Astrocyte of the hippocampus (primary cell): ENCODE measurements around the gene KLHL28.
"Not testable (repeated sequence)": the region's sequence is repeated elsewhere in the genome, so short reads cannot be mapped to it uniquely, and the experiment has no call there.

ENCODE experiments used
- DNase-seq: peaks from one replicate; pipeline ENCODE4 v3.0.0; 2011; ENCODE audit warnings: low read depth, low spot score

KLHL28 gene

DNA sequence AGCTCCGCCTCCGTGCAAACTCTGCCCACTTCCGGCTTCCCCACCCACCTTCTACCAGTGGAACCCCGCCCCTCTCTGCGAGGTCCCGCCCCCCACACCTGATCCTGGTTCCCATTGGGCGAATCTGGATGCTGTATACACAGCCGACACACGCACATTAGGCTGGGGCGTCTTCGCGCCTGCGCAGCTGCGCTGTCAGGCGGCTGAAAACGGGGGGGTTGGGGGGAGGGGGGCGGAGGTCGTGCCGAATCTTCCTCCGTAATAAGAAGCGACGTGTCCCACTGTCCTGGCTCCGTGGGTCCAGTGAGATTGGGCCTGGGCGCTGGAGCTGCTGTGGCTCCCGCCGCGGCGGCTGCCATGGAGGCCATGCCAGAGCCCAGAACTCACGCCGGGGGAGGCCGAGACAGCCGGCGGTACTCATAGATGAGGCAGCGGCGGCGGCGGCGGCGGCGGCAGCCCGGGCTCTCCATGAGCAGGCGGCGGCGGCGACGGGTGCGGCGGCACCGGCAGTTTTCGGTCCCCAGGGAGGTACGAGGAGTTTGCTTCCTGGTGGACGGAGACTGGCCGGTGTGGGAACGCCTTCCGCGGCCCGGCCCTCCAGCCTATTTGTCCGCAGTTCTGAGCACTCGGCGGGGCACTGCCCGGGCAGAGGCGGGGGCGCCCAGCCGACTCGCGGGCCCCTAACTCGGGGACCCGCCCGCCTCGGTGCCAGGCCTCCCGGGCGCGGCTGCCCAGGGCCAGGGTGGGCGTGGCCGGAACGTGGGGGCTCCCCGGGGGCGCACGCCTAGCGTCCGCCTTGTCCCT is 64.5 kb downstream of the KLHL28 start:
- peak; percentile 98 for DNase-seq

DNA sequence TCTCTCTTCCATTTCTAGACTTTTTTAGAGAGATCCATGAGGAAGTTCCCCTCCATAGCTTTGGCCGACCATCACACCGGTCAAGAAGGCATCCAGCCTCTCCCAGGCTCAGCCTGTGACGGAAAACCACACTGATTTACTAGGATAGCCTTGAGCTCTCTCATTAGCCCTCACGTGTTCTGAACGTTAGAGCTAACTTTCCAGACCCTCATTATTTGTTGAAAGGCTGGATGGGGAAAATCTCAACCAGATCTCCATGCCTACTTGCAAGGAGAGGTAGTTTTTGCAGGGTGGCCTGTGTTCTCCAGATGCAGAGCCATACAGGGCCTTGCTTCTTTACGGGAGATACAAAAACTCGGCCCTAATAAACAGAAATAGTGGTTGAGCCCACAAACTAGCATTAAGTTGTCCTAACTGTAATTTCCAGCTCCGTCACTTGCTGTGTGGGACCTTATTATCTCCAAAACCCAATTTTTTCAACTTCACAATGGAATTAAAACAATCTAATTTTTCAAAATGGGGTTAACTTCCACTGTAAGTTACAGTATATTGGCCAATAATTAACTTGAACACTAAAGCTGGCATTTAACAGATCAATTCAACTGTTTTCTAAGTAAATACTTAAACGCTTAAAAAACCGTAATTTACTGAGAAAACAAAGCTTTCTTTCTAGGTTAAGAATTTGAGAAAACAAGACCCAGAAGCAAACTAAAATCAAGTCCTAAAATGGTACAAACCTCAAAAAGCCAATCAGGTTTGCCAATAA is 65.3 kb downstream of the KLHL28 start:
- no peak for DNase-seq

DNA sequence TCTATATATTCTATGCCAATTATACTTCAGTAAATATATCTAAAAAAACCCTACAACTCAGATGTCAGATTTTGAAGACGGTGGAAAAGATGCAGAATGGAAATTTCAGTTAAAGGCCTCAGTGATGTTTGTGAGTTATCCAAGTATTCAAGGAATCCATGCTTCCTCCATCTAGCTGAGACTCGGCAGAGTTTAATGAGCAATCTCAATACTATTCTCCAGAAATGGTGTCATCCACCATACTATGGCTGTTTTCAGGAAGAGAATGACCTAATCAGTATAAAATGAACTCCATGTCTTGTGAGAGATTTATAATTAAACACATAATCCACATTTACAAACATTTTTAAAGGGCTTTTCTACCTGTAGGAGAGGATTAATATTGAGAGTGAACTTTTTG is 66.0 kb downstream of the KLHL28 start:
- DNase-seq, result peak; percentile 60

DNA sequence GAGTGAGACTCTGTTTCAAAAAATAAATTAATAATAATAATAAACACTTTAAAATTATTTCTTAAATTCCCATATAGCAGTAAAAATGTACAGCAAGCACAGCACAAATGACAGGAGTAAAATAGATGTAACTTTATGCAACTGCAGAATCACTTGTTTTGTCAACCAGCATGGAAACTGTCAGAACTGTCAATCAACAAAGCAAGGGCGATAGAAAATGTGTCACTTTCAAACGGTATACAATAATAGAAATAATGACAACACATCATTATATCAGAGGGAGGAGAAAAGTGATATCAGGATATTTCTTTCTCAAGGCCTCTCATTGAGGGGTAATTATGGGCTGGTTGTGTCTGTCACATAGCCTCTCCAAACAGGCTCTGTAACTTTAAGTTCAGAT is 68.2 kb downstream of the KLHL28 start:
- DNase-seq, result no peak

DNA sequence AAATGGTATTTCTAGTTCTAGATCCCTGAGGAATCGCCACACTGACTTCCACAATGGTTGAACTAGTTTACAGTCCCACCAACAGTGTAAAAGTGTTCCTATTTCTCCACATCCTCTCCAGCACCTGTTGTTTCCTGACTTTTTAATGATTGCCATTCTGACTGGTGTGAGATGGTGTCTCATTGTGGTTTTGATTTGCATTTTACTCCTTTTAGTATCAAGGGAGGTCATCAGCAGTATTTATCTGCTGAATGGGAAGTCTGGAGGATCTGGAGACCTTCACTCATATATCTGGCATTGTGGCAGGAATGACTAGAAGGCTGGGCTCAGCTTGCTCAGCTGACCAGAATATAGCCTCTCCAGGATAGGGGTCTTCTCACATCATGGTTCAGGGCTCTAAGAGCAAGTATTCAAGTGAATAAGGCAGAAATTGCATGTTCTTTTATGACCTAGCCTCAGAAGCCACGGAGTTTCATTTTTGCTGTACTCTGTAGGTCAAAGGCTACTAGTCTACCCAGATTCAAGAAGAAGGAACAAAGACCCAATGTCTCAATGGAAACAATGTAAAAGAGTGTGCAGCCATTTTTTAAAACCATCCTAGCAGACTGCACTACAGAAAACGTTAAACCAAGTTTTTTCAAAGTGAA is 69.9 kb downstream of the KLHL28 start:
- not testable (repeated sequence) for DNase-seq

DNA sequence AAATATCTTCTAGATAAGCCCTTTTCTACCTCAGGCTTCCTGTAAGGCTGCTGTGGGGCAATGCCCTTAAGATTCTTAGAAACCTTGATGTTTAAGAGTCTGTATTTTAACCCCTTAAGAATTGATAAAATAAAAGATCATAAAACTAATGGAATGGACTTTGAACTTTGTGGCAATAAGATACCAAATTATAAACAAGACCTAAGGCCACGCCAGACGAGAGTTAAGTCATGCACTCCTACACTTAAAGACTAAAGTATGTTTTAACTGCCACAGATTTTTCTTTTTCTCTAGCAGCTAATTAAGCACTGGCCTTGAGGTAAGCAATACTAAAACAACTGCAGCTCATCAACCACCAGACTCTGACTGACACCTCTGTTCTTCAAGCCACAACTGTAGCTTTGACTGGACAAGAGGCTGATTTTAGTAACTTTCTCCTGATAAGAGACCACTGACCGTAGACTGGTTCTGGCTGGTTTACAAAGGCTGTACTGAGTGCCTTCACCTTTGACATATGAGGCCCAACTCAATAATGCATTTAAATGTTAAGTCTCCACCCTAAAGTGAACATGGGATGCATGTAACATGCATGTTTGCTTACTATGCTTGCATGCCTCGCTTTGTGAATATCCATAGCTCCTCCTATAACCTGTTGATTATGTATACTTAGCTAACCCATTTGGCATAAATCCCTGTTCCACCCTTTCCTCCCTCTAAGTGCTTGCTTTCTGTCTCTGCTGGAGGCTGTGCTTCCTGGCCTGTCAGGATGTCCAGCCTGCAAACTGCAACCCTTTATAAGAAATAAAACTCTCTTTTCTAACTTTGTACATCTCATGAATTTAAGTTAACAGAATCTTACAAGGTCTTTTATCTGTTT is 71.9 kb downstream of the KLHL28 start:
- DNase-seq, result no peak

DNA sequence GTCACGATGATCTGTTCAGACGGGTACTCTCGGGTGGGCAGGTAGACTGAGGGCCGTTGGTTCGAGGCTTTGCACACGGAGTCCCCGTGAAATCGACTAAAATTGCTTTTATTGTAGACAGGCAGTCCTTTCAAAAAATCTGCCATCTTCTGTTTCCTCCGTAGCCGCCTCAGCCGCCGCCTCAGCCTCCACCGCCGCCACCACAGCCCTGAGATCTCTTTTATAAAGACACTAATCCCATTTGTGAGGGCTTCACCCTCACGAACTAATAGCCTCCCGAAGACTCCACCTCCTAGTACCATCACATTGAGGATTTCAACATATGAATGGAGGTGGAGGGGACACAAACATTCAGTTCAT is 74.2 kb downstream of the KLHL28 start:
- no peak for DNase-seq

DNA sequence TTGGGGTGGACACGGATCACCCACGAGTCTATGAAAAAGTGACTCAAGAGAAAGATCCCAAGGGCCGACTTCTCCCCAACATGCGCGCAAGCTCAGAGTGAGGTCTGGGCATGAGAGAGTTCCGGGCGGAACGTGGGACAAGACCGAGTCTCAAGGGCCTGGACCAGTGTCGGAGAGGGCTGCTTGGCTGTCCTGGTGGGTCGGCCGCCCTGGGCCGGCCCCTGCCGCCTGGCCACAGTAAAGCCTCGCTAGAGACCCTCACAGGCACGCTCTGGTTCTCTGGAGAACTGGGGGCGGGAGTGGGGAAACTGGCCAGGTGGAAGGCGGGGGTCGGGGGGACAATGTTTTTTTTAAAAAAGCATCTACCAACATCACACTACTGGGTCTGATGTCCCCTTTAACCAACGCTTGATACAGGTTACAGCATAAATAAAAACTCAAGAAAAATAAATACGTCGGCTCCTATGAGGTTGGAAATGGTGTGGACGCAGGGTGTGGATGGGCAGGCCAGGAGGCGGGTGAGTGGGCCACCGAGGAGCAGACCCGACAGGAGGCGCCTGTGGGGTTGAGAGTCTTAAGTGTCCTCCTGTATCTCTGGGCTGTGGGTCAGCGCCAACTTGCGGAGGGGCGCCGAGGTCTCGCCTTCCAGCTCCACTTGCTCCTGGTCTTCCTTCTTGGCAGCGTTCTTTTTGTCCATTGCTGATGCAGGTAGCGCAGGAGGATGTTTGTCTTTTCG is 74.7 kb downstream of the KLHL28 start:
- no peak for DNase-seq

DNA sequence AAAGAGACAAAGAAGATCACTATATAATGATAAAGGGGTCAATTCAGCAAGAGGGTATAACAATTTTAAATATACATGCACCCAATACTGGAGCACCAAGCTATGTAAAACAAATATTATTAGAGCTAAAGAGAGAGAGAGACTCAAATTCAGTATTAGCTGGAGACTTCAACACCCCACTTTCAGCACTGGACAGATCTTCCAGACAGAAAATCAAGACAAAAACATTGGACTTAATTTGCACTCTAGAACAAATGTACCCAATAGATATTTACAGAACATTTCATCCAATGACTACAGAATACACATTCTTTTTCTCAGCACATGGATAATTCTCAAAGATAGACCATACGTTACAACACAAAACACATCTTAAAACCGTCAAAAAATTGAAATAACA is 81.0 kb downstream of the KLHL28 start:
- DNase-seq, result no peak
